PFSK-1 (cell line): ENCODE measurements around the gene TRPV4.

Experiments
- POLR2AphosphoS5 ChIP-seq: IDR thresholded peaks from 2 replicates; pipeline ENCODE4 v1.6.1; 2012; ENCODE audit warnings: low read depth, mild to moderate bottlenecking, control low read depth, low read length, moderate library complexity
- TAF1 ChIP-seq: IDR thresholded peaks from 2 replicates; pipeline ENCODE4 v1.6.1; 2012; ENCODE audit warnings: low read length, control low read depth, borderline replicate concordance; ENCODE audit not compliant: insufficient read depth
- TF ChIP-seq, protein P1 (sequence below), 2 experiments: IDR thresholded peaks; 2 replicates each; pipeline versions ENCODE4 v1.6.1 to v1.8.0; 2011 to 2012; ENCODE audit warnings: low read depth in 2 of 2, low read length in 2 of 2, control low read depth in 1 of 2, inconsistent platforms in 1 of 2, mild to moderate bottlenecking in 1 of 2, moderate library complexity in 1 of 2; ENCODE audit not compliant: insufficient read depth in 1 of 2

DNA sequence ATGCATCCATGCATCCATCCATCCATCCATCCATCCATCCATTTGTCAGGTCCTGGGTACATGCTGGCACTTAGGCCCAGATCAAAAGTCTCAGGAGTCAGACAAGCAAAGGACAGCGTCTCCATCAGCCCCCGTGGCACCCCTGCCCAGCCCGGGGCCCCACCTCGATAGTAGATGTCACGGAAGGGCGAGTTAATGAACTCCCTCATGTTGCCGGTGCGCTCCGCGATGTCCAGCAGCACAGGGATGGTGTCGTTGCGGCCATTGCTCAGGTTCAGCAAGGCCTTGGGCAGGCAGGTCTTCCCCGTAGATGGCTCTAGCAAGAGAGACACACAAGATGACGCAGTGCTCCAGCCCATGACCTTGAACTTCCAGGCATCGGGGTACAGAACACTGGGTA is 30.4 kb downstream of the TRPV4 start:
- TF ChIP-seq POLR2AphosphoS5, result no peak
- TF ChIP-seq, protein P1, sequence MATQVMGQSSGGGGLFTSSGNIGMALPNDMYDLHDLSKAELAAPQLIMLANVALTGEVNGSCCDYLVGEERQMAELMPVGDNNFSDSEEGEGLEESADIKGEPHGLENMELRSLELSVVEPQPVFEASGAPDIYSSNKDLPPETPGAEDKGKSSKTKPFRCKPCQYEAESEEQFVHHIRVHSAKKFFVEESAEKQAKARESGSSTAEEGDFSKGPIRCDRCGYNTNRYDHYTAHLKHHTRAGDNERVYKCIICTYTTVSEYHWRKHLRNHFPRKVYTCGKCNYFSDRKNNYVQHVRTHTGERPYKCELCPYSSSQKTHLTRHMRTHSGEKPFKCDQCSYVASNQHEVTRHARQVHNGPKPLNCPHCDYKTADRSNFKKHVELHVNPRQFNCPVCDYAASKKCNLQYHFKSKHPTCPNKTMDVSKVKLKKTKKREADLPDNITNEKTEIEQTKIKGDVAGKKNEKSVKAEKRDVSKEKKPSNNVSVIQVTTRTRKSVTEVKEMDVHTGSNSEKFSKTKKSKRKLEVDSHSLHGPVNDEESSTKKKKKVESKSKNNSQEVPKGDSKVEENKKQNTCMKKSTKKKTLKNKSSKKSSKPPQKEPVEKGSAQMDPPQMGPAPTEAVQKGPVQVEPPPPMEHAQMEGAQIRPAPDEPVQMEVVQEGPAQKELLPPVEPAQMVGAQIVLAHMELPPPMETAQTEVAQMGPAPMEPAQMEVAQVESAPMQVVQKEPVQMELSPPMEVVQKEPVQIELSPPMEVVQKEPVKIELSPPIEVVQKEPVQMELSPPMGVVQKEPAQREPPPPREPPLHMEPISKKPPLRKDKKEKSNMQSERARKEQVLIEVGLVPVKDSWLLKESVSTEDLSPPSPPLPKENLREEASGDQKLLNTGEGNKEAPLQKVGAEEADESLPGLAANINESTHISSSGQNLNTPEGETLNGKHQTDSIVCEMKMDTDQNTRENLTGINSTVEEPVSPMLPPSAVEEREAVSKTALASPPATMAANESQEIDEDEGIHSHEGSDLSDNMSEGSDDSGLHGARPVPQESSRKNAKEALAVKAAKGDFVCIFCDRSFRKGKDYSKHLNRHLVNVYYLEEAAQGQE (IDR thresholded peaks at IDR 0.05; ENCODE audit: insufficient read depth in 1 of 2, low read depth in 2 of 2, low read length in 2 of 2), result no peak
- no peak for TF ChIP-seq TAF1
